ENCODE measurements around the gene CCDC88C.
"Not testable (repeated sequence)": the region's sequence is repeated elsewhere in the genome, so short reads cannot be mapped to it uniquely, and the experiment has no call there.

The CCDC88C gene

GRCh38 chr14:91283666-91284065, 134.0 kb downstream of the CCDC88C start:
- DNase-seq, result no peak

- no peak for DNase-seq
These were observed 134.5 kb downstream of the CCDC88C start for GRCh38 chr14:91282954-91283645.

DNA sequence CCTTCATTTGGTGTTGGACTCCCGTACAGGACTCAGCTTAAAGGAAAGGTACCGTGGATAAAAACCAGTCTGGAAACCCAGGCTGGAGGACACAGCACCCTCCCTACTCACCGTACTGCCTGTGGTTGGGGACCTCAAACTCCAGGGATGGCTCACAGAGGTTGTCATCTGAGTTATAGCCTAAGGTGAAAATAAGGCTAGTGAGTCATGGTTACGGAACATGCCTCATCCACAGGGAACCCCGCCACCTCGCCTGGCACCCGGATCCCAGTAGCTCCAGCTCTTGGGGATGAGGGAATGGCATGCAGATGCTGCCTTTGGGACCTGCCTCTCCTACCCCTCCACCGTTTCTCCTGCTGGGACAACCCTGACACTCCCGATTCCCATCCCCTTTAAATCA, 136.3 kb downstream of the CCDC88C start:
- no peak for DNase-seq

- DNase-seq, result peak; percentile 63
These were observed 137.5 kb downstream of the CCDC88C start for GRCh38 chr14:91280129-91280528.

DNA sequence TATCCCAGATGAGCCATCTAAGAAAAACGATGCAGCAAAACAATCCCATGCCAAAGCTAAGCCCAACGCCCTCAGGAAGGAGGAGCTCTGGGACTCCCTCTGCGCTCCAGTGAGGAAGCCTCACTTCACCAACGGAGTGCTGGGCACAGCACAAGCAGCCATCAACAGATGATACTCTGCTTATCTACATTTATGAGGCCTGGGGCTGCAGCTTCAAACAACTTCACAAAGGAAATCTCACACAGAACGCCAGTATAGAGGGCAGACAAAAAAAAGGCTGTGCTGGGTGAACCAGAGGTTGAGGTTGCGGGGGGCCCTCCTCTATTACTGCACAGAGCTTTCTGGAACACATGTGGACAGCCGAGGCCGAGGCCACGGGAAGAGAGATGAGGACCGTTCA, 138.3 kb downstream of the CCDC88C start:
- no peak for DNase-seq

DNA sequence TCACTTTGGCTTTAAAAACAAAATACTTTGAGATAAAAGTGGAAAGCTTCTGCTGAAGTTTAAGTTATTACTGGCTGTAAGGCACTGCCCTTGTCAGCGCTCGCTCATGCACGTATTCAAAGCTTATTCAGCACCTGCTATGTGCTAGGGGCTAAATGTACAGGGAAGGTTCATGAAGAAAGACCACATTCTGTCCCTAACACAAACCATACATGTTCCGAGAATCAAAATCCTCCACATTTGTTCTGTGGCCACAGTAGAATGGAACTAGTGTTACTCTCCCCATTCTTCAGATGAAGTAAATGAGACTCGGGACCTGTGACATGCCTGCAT, 139.3 kb downstream of the CCDC88C start:
- DNase-seq, result no peak

DNA sequence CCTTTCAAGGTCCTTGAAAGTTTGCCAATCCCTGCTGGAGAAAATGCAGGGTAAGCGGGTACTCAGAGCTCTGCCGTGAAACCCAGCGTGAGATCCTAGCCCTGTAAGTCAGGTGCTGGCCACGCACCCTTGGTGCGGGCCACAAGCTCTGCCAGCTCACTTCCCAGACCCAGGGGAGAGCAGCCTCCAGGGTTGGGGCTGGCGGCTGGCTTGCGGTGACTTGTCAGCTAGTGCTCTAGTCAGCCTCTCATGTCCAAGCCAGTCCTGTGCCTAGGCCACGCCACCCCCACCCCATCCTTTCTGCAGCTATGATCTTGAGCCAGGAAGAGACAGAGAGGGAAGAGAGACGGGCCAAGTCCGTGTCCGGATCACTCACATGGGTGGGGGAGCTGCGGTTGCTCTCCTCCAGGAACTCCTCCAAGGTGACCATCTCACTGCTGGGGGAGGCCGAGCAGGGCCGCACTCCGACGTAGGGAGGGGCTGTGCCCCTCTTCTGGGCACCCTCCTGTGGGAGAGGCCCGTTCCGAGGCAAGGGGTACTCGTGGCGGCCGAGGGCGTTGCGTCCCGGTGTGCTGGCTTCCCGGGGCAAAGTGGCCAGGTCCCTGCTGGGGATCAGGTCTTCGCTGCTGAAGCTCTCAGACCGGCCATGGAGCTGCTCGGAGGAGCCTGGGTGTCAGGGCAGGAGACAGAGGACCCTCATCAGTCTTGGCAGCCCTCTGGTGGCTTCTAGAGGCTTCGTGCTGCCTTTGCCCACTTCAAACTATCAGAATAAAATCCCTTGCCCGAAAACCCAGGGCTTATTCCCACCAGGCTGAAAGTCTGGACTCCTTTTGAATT, 139.9 kb downstream of the CCDC88C start:
- DNase-seq, result no peak

DNA sequence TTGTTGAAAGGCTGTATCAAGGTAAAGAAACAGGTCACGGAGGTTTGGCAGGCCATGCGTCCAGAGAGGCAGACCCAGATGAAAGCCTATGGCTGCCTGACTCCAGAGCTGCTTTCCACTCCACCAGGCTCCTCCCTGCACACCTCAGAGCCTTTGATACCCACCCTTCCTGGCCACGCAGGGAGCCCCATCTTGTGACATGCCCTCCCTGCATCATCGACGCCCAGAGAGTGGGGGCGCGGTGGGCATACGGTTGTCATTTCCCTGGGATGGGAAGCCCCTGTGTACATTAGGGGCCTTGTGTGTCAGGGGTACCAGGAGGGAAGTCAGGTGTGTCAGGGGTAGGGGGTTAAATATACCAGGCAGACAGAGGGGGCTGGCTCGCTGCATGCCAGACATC, 142.8 kb downstream of the CCDC88C start:
- DNase-seq, result no peak

GRCh38 chr14:91273885-91274273, 143.7 kb downstream of the CCDC88C start:
- peak; percentile 50 for DNase-seq

DNA sequence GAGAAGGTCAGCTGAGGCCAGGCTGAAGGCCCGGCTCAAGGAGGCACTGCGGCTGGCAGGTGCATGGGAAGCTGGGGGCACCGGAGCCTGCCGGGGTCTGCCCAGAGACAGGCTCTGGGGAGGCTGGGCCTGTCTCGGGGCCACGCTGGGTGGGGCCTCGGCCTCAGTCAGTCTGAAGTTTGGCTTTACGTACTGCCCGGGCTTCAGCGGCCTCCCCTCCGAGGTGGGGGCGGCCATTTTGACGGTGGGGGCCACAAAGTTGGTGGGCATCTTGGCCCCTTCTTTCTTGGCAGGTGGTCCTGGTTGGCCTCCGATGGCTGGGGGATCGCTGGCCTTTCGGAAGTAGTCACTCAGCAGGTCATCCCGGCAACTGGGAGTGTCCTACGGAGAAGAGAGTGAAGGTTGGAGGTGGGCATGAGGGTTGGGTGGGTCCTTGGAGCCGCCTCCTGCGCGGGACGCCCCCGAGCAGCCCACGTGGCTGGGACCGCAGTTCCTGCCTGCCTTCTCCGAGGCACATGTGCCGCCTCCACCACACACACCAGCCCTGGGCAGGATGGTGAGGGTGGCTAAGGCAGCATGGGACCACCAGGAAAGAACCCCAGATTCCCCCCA, 144.2 kb downstream of the CCDC88C start:
- DNase-seq, result no peak

GRCh38 chr14:91272341-91273272, 145.0 kb downstream of the CCDC88C start:
- no peak for DNase-seq

DNA sequence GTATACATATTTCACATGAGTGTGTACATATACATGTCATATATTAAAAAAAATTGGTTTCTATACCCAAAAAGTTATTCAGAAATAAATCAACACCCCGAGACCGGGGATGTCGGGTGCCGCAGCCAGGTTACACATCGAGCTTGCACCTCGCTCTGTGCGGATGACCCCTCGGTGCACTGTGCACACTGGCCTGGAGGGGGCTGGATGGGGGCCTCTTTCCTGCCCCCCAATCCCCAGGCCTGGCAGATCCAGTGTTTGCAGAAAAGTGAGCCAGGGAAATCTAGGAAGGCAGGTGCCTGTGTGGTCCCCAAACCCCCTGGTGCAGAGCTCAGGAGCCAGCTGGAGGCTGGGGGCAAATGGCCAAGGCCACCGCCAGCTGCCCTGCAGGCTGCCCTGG, 146.0 kb downstream of the CCDC88C start:
- DNase-seq, result no peak

DNA sequence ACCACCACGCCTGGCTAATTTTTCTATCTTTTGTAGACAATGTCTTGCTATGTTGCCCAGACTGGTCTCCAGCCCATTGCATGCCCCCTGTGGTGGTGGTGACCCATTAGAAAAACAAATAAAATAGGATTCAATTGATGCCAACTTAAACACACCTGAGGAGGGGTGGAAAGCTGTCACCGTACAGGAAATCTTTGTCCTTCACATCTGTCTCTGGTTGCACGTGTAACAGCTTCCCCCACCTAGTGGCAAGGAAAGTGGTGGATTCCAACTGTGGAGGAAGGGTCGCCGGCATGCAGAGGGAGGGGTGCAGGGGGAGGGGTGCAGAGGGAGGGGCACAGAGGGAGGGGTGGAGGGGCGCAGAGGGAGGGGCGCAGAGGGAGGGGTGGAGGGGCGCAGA, 147.0 kb downstream of the CCDC88C start:
- DNase-seq, result no peak

- no peak for DNase-seq
These were observed 147.4 kb downstream of the CCDC88C start for GRCh38 chr14:91270188-91270587.

GRCh38 chr14:91269076-91269991, 148.3 kb downstream of the CCDC88C start:
- no peak for DNase-seq

DNA sequence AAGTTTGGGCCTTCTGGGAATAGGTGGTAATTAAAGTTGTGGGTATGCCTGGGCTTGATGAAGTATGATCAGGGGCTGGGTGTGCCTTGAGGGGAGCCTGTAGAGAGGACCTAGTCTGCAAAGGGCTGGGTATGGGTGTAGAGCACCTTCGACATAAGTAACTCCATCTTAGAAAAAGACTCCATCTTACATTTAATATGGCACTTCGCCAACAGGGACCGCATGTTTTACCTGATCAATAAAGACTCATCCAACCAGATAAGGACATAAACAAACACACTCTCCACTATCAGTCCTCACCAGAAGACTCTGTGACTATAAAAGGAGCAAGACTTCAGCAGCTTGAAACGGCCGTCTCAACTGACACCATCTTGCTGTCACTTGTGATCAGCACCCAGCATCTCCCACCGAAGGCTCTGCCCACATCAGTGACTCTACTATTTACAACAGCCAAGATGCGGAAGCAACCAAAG, 149.6 kb downstream of the CCDC88C start:
- no peak for DNase-seq

DNA sequence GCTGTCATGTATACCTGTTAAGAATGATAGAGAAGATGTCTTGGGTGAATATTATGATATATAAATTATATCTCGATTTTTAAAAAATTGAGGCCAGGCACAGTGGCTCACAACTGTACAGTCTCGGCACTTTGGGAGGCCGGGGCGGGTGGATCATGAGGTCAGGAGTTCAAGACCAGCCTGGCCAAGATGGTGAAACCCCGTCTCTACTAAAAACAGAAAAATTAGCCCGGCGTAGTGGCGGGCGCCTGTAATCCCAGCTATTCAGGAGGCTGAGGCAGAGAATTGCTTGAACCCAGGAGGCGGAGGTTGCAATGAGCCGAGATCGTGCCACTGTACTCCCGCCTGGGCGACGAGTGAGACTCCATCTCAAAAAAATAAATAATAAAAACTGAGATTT, 151.3 kb downstream of the CCDC88C start:
- not testable (repeated sequence) for DNase-seq

- DNase-seq, result no peak
These were observed 152.2 kb downstream of the CCDC88C start for GRCh38 chr14:91265404-91265803.

- no peak for DNase-seq
These were observed 153.2 kb downstream of the CCDC88C start for GRCh38 chr14:91264151-91265150.

DNA sequence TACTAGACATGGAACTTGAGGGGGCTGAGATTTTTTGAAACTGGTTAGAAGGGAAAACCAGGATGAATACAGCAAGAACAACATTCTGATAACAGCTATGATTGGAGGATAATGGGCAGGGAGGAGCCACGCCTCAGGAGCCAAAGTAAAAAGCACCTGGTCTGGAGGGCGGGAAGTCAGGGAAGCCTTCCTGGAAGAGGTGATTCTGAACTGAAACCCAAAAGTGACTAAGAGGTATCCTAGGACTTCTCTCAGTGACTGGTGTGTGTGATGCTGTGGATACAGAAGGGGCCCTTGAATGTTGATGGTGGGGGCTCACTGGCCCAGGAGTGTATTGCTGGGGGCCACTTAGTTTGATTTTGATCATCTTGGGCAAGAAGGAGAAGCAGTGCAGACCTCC, 154.3 kb downstream of the CCDC88C start:
- no peak for DNase-seq
